ENCODE results near the gene IGSF8. TPM values are rescaled to one million over a fixed set of nuclear protein-coding genes. Genes with fewer than 3 reads are reported as not detected.
A peak's percentile ranks its signal among the peaks of the same experiment; 100 is the strongest.

IGSF8 gene
- total and polyA plus RNA-seq, 8 donors: 12.9 to 24.7 (median 18.4) TPM

GRCh38 chr1:160047111-160047991 lies 51.1 kb downstream of the IGSF8 start:
- no peak for TF ChIP-seq CTCF (IDR thresholded peaks at IDR 0.05)
- DNase-seq (no peak), FAIRE-seq (no peak), ATAC-seq (no peak)
- no peaks in the 10 kb centered on the region for H3K36me3 ChIP-seq
- 66 to 67% methylated on average over 9 of the region's 9 CpGs for whole genome bisulfite sequencing, 2 donors
- no peaks in the 10 kb centered on the region for H3K9me3 ChIP-seq
- no peak overlapping the region for H3K27ac ChIP-seq
- peaks cover 0 to 7% (median 0%) of the 10 kb centered on the region in 3 donors for H3K4me1 ChIP-seq
- intact Hi-C loops (cut with DNase I): loop anchor here in 1 of 3 donors (5.0 kb wide), 1 partner anchor 35 kb away; the partner anchor contains the start of gene KCNJ9
- H3K4me3 ChIP-seq: peak overlapping the region in 1 of 4 donors; percentile 19
- no peaks in the 10 kb centered on the region for H3K27me3 ChIP-seq

GRCh38 chr1:160046494-160047110 lies 51.8 kb downstream of the IGSF8 start:
- H3K27ac ChIP-seq: peak overlapping the region in 1 of 4 donors; percentile 17
- 4 to 5% methylated on average over 11 of the region's 11 CpGs for WGBS, 2 donors
- peak; percentile 68 to 81 (median 75) for DNase-seq
- no peaks in the 10 kb centered on the region for H3K36me3 ChIP-seq
- peak overlapping the region in 1 of 4 donors; percentile 19 for H3K4me3 ChIP-seq
- H3K27me3 ChIP-seq: no peaks in the 10 kb centered on the region
- FAIRE-seq: no peak
- peak; percentile 88 to 96 (median 93) for ATAC-seq
- H3K4me1 ChIP-seq: peaks cover 0 to 7% (median 0%) of the 10 kb centered on the region in 3 donors
- H3K9me3 ChIP-seq: no peaks in the 10 kb centered on the region
- TF ChIP-seq CTCF (IDR thresholded peaks at IDR 0.05): peak; percentile 39 to 68 (median 54)
- intact Hi-C loops (cut with DNase I): loop anchor here in 1 of 3 donors (5.0 kb wide), 1 partner anchor 36 kb away; the partner anchor contains the start of gene KCNJ9

- no peak for DNase-seq
- TF ChIP-seq CTCF (IDR thresholded peaks at IDR 0.05): no peak
- Histone ChIP-seq H3K4me1 (peaks cover 0 to 7% (median 0%) of the 10 kb centered on the region in 3 donors), H3K9me3 (no peaks in the 10 kb centered on the region), H3K4me3 (no peak overlapping the region), H3K27me3 (no peaks in the 10 kb centered on the region), H3K27ac (no peak overlapping the region), H3K36me3 (no peaks in the 10 kb centered on the region)
- FAIRE-seq: no peak
- no peak for ATAC-seq
- 59 to 60% methylated on average over 2 of the region's 2 CpGs for WGBS, 2 donors
- intact Hi-C loops (cut with DNase I): loop anchor here in 1 of 3 donors (5.0 kb wide), 1 partner anchor 37 kb away; the partner anchor contains the start of gene KCNJ9
Measured at GRCh38 chr1:160045653-160046052, 52.8 kb downstream of the IGSF8 start.

GRCh38 chr1:160043543-160043942 lies 54.9 kb downstream of the IGSF8 start:
- no peak overlapping the region for H3K4me3 ChIP-seq
- FAIRE-seq: no peak
- H3K27me3 ChIP-seq: no peaks in the 10 kb centered on the region
- intact Hi-C loops (cut with DNase I): no loop called here
- no peak overlapping the region for H3K27ac ChIP-seq
- no peak for TF ChIP-seq CTCF (IDR thresholded peaks at IDR 0.05)
- H3K36me3 ChIP-seq: no peaks in the 10 kb centered on the region
- ATAC-seq: no peak
- peaks cover 0 to 7% (median 0%) of the 10 kb centered on the region in 3 donors for H3K4me1 ChIP-seq
- DNase-seq: no peak
- H3K9me3 ChIP-seq: no peaks in the 10 kb centered on the region

Other genes starting within 250 kb of the IGSF8 start
- gene VSIG8, start 236.0 kb downstream of the IGSF8 start, total RNA-seq: not detected
- gene VSIG8, start 236.0 kb downstream of the IGSF8 start, polyA plus RNA-seq: under 1 TPM; 0.16 to 0.27 TPM
- under 1 TPM in 4 of 6 donors, not detected in 2; 0.16 to 0.54 (median 0.31) TPM for gene CFAP45, start 198.5 kb downstream of the IGSF8 start, total RNA-seq
- 1 to 10 TPM in 1 of 2 donors, under 1 TPM in 1; 0.80 to 1.5 TPM for gene CFAP45, start 198.5 kb downstream of the IGSF8 start, polyA plus RNA-seq
- 100 to 1,000 TPM in 4 of 6 donors, 10 to 100 TPM in 2; 93.2 to 242 (median 117) TPM for gene TAGLN2, start 173.1 kb downstream of the IGSF8 start, total RNA-seq
- 100 to 1,000 TPM; 198 to 200 TPM for gene TAGLN2, start 173.1 kb downstream of the IGSF8 start, polyA plus RNA-seq
- gene IGSF9, start 153.0 kb downstream of the IGSF8 start, total RNA-seq: 1 to 10 TPM in 5 of 6 donors, under 1 TPM in 1; 0.83 to 4.3 (median 1.5) TPM
- 1 to 10 TPM; 3.0 to 5.4 TPM for gene IGSF9, start 153.0 kb downstream of the IGSF8 start, polyA plus RNA-seq
- gene SLAMF9, start 144.4 kb downstream of the IGSF8 start, total RNA-seq: not detected
- not detected for gene SLAMF9, start 144.4 kb downstream of the IGSF8 start, polyA plus RNA-seq
- 1 to 10 TPM; 4.0 to 7.6 (median 5.2) TPM for gene PIGM, start 66.6 kb downstream of the IGSF8 start, total RNA-seq
- gene PIGM, start 66.6 kb downstream of the IGSF8 start, polyA plus RNA-seq: 1 to 10 TPM; 2.7 to 4.2 TPM
- under 1 TPM in 2 of 6 donors, not detected in 4; 0.08 to 0.09 TPM for gene KCNJ10, start 28.5 kb downstream of the IGSF8 start, total RNA-seq
- under 1 TPM in 1 of 2 donors, not detected in 1; 0.05 TPM for gene KCNJ10, start 28.5 kb downstream of the IGSF8 start, polyA plus RNA-seq
- gene KCNJ9, start 17.1 kb downstream of the IGSF8 start, total RNA-seq: not detected
- gene KCNJ9, start 17.1 kb downstream of the IGSF8 start, polyA plus RNA-seq: under 1 TPM; 0.02 to 0.04 TPM
- 1 to 10 TPM in 1 of 6 donors, under 1 TPM in 5; 0.34 to 2.7 (median 0.45) TPM for gene ATP1A2, start 17.1 kb upstream of the IGSF8 start, total RNA-seq
- gene ATP1A2, start 17.1 kb upstream of the IGSF8 start, polyA plus RNA-seq: 1 to 10 TPM in 1 of 2 donors, under 1 TPM in 1; 0.89 to 1.6 TPM
- gene ATP1A4, start 53.0 kb upstream of the IGSF8 start, total RNA-seq: not detected
- not detected for gene ATP1A4, start 53.0 kb upstream of the IGSF8 start, polyA plus RNA-seq
- not detected for gene CASQ1, start 92.0 kb upstream of the IGSF8 start, total RNA-seq
- gene CASQ1, start 92.0 kb upstream of the IGSF8 start, polyA plus RNA-seq: under 1 TPM in 1 of 2 donors, not detected in 1; 0.14 TPM
- gene PEA15, start 106.8 kb upstream of the IGSF8 start, total RNA-seq: 10 to 100 TPM; 15.0 to 47.3 (median 23.0) TPM
- 10 to 100 TPM; 37.3 to 52.3 TPM for gene PEA15, start 106.8 kb upstream of the IGSF8 start, polyA plus RNA-seq
- gene DCAF8, start 163.9 kb upstream of the IGSF8 start, total RNA-seq: 10 to 100 TPM; 51.1 to 93.0 (median 74.5) TPM
- gene DCAF8, start 163.9 kb upstream of the IGSF8 start, polyA plus RNA-seq: 100 to 1,000 TPM in 1 of 2 donors, 10 to 100 TPM in 1; 98.8 to 122 TPM
- gene PEX19, start 186.5 kb upstream of the IGSF8 start, total RNA-seq: 10 to 100 TPM; 15.0 to 27.9 (median 22.6) TPM
- 10 to 100 TPM in 1 of 2 donors, 1 to 10 TPM in 1; 6.8 to 18.0 TPM for gene PEX19, start 186.5 kb upstream of the IGSF8 start, polyA plus RNA-seq
- 100 to 1,000 TPM in 1 of 6 donors, 10 to 100 TPM in 5; 61.1 to 114 (median 83.4) TPM for gene COPA, start 244.6 kb upstream of the IGSF8 start, total RNA-seq
- gene COPA, start 244.6 kb upstream of the IGSF8 start, polyA plus RNA-seq: 10 to 100 TPM; 34.7 to 50.4 TPM
- gene NCSTN, start 244.8 kb upstream of the IGSF8 start, total RNA-seq: 10 to 100 TPM; 47.4 to 64.7 (median 49.6) TPM
- 10 to 100 TPM; 29.7 to 56.4 TPM for gene NCSTN, start 244.8 kb upstream of the IGSF8 start, polyA plus RNA-seq